Osteoblast (primary cell): ENCODE data around the gene DXO. TPM values are rescaled to one million over a fixed set of nuclear protein-coding genes. Genes with fewer than 3 reads are reported as not detected.
A peak's percentile ranks its signal among the peaks of the same experiment; 100 is the strongest.

Experiments
- DNase-seq: peaks from one replicate; pipeline ENCODE4 v3.0.0; 2011; ENCODE audit warnings: low spot score, mixed read lengths; ENCODE audit not compliant: insufficient read length; ENCODE audit errors: missing footprints
- H2AFZ ChIP-seq: 2 replicates; pipeline ENCODE4 v1.6.0; 2011; ENCODE audit warnings: mild to moderate bottlenecking, low read length
- H3K27ac ChIP-seq: 2 replicates; pipeline ENCODE4 v1.5.1; 2011; ENCODE audit warnings: mild to moderate bottlenecking, low read depth, low read length, moderate library complexity
- H3K27me3 ChIP-seq: 2 replicates; pipeline ENCODE4 v1.6.0; 2012; ENCODE audit warnings: mild to moderate bottlenecking, control low read depth, inconsistent platforms, low read length, moderate library complexity; ENCODE audit not compliant: insufficient read depth
- H3K36me3 ChIP-seq: 2 replicates; pipeline ENCODE4 v1.5.1; 2011; ENCODE audit warnings: mild to moderate bottlenecking, low read length, control low read depth, moderate library complexity; ENCODE audit not compliant: insufficient read depth
- H3K4me1 ChIP-seq: 2 replicates; pipeline ENCODE4 v1.5.1; 2011; ENCODE audit warnings: mild to moderate bottlenecking, low read length, control low read depth, moderate library complexity; ENCODE audit not compliant: insufficient read depth
- H3K4me2 ChIP-seq: 2 replicates; pipeline ENCODE4 v1.6.0; 2011; ENCODE audit warnings: mild to moderate bottlenecking, low read length; ENCODE audit not compliant: insufficient read depth
- H3K4me3 ChIP-seq: fragments of 200-600 bp; sonication (generic); 3 replicates; pipeline ENCODE4 v1.5.1; 2012; ENCODE audit warnings: mild to moderate bottlenecking, low read length, inconsistent platforms; ENCODE audit not compliant: insufficient read depth
- H3K79me2 ChIP-seq: 2 replicates; pipeline ENCODE4 v1.6.0; 2012; ENCODE audit warnings: mild to moderate bottlenecking, low read length, control low read depth, inconsistent platforms; ENCODE audit not compliant: insufficient read depth
- H3K9me3 ChIP-seq: 2 replicates; pipeline ENCODE4 v1.5.1; 2011; ENCODE audit warnings: low read depth, low read length, control low read depth
- H4K20me1 ChIP-seq: 2 replicates; pipeline ENCODE4 v1.6.0; 2012; ENCODE audit warnings: mild to moderate bottlenecking, low read length, control low read depth; ENCODE audit not compliant: insufficient read depth
- total RNA-seq: library from RNA; depleted of rRNA; stranded (reverse); fragments of >200 nt; gene quantifications from 2 replicates; pipeline ENCODE4 v1.2.3, GENCODE V29; 2012
- TF ChIP-seq, protein P1 (sequence below): IDR thresholded peaks from 2 replicates; pipeline ENCODE4 v1.5.1; 2011; ENCODE audit warnings: mild to moderate bottlenecking, low read depth, low read length, moderate library complexity; ENCODE audit errors: extremely low read depth

DXO gene
- total RNA-seq, 1 donor, result 18.1 TPM

DNA sequence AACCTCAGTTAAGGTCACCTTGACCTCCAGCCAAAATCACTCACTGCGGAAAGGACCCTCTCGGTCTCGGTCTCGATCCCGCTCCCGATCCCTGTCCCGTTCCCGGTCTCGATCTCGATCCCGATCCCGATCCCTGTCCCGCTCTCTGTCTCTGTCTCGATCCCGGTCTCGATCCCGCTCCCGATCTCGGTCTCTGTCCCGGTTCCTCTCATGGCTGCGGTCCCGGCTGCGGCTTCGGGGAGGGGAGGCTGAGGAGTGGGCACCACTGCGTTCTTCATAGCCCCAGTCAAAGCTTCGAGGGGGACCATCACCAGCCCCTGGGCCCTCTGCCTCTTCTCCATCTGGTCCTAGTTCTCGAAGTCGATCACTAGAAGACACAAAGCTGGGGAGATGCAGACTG is 17.4 kb downstream of the DXO start:
- Histone ChIP-seq H3K4me1 (peaks cover 14% of the 10 kb centered on the region), H3K79me2 (peaks cover 28% of the 10 kb centered on the region), H3K4me2 (no peak overlapping the region), H3K36me3 (peaks cover 57% of the 10 kb centered on the region), H2AFZ (no peak overlapping the region), H3K9me3 (no peaks in the 10 kb centered on the region), H4K20me1 (no peaks in the 10 kb centered on the region), H3K27ac (no peak overlapping the region), H3K4me3 (no peak overlapping the region), H3K27me3 (no peaks in the 10 kb centered on the region)
- TF ChIP-seq, protein P1, sequence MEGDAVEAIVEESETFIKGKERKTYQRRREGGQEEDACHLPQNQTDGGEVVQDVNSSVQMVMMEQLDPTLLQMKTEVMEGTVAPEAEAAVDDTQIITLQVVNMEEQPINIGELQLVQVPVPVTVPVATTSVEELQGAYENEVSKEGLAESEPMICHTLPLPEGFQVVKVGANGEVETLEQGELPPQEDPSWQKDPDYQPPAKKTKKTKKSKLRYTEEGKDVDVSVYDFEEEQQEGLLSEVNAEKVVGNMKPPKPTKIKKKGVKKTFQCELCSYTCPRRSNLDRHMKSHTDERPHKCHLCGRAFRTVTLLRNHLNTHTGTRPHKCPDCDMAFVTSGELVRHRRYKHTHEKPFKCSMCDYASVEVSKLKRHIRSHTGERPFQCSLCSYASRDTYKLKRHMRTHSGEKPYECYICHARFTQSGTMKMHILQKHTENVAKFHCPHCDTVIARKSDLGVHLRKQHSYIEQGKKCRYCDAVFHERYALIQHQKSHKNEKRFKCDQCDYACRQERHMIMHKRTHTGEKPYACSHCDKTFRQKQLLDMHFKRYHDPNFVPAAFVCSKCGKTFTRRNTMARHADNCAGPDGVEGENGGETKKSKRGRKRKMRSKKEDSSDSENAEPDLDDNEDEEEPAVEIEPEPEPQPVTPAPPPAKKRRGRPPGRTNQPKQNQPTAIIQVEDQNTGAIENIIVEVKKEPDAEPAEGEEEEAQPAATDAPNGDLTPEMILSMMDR, result no peak
- DNase-seq, result peak; percentile 64

DNA sequence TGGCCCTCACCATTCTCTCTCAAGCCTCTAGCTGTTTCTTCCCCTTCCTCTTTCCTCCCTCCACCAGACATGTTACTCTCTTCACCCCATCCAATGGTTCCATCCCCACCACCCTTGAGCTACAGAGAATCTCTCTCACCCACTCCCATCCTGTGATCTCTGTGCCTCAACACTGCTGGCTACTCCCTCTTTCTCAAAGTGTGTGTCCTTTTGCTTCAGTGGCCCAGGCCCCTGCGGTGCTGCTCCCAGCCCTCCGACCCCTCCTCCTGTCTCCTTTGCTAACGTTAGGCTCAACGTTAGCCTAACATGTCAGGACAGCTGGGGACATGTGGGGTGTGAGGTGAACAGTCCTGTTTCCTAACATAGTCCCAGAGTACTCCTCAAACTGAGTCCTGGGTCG is 19.0 kb downstream of the DXO start:
- Histone ChIP-seq H3K27ac (no peak overlapping the region), H3K4me3 (no peak overlapping the region), H3K27me3 (no peaks in the 10 kb centered on the region), H3K4me2 (no peak overlapping the region), H3K4me1 (peaks cover 11% of the 10 kb centered on the region), H2AFZ (no peak overlapping the region), H3K9me3 (no peaks in the 10 kb centered on the region), H3K36me3 (peaks cover 57% of the 10 kb centered on the region), H4K20me1 (no peaks in the 10 kb centered on the region), H3K79me2 (peaks cover 15% of the 10 kb centered on the region)
- TF ChIP-seq, protein P1, result no peak
- peak; percentile 42 for DNase-seq

DNA sequence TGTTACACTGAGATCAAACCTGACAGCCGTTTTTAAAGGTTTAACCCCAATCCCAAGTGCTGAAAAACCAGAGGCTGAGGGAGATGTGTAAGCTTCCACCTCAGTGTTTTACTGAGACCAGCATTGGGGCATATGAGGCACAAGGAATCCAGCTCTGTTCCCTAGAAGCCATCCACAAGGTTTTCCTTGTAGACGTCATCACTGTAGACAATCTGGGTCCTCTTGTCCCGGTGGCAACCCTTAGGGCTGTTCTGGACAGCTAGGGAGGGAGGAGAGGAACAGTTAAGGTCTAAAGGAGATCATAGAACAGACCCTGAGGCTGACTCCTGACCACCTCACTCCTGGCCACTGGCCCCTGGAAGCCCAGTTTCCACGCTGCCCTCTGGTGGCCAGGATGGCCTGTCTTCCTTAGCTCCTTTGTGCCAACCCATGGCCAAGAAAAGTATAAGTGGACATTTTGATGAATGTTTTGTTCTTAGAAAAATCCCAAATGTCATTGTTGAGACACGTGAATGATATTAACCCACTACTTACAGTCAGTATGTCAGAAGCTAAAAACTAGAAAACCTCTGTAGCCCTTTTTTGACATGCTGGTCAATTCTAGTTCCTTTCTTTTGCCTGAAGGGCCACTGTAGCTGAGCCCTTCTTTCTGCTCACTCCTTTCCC is 19.7 kb downstream of the DXO start:
- Histone ChIP-seq H4K20me1 (no peaks in the 10 kb centered on the region), H3K4me3 (no peak overlapping the region)
- TF ChIP-seq, protein P1, result peak; percentile 93

DNA sequence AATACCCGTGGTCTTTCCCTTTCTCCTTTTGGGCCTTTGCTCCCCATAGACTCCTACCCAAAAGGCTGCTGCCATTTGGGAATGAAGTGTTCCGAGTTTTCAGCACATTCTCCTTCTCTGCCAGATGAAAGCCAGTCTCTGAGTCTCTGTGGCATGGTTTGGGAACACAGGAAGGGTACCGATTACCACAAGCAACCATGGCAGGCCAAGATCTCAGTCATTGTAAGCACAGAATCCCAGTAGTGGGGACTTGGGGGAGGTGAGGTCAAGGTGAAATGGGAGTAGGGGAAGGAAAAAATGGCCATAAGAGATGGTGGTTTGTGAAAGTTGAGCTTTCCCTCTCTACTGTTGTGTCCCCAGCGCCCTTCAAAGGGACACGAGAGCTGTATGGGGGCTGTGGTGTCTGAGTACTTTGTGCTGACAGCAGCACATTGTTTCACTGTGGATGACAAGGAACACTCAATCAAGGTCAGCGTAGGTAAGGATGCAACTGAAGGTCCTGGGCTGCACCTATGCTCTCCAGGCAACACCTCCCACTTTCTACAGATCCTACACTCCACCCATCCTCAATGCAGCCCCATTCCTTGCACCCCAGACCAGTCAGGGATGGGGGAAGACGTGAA is 21.9 kb downstream of the DXO start:
- no peaks in the 10 kb centered on the region for H3K27me3 ChIP-seq
- no peak overlapping the region for H3K27ac ChIP-seq
- H3K79me2 ChIP-seq, result no peaks in the 10 kb centered on the region
- H4K20me1 ChIP-seq, result no peaks in the 10 kb centered on the region
- H3K9me3 ChIP-seq, result no peaks in the 10 kb centered on the region
- H3K4me1 ChIP-seq, result peaks cover 20% of the 10 kb centered on the region
- H2AFZ ChIP-seq, result no peak overlapping the region
- H3K4me2 ChIP-seq, result no peak overlapping the region
- peaks cover 39% of the 10 kb centered on the region for H3K36me3 ChIP-seq
- TF ChIP-seq, protein P1, result no peak
- H3K4me3 ChIP-seq, result no peak overlapping the region
- peak; percentile 2 for DNase-seq

More for the DNA sequence above, 19.7 kb downstream of the DXO start:
- H3K4me2 ChIP-seq, result no peak overlapping the region
- H3K4me1 ChIP-seq, result peaks cover 7% of the 10 kb centered on the region
- peak; percentile 96 for DNase-seq
- peaks cover 9% of the 10 kb centered on the region for H3K79me2 ChIP-seq
- peaks cover 56% of the 10 kb centered on the region for H3K36me3 ChIP-seq
- no peaks in the 10 kb centered on the region for H3K9me3 ChIP-seq
- H3K27ac ChIP-seq, result no peak overlapping the region
- no peak overlapping the region for H2AFZ ChIP-seq
- no peaks in the 10 kb centered on the region for H3K27me3 ChIP-seq
